CD1c-positive myeloid dendritic cell (primary cell): ENCODE results near the gene KANTR.

Source experiments
- DNase-seq: peaks from one replicate; pipeline ENCODE4 v3.0.0-alpha.2; 2016; ENCODE audit errors: extremely low spot score

KANTR gene

GRCh38 chrX:53081925-53082772 lies 11.8 kb upstream of the KANTR start, which contains the start of gene TSPYL2:
TSS of gene TSPYL2 (plus strand) at chrX:53082367. CDS start at chrX:53082499, 132 bp downstream.
- peak; percentile 92 for DNase-seq

- DNase-seq, result no peak
Measured at GRCh38 chrX:53082773-53083616, 10.9 kb upstream of the KANTR start.

GRCh38 chrX:53084043-53084570 lies 9.8 kb upstream of the KANTR start:
- DNase-seq, result no peak

GRCh38 chrX:53084863-53085262 lies 9.1 kb upstream of the KANTR start:
- no peak for DNase-seq

GRCh38 chrX:53085661-53086229 lies 8.2 kb upstream of the KANTR start:
- DNase-seq, result no peak

- DNase-seq, result no peak
Measured at GRCh38 chrX:53086464-53086863, 7.5 kb upstream of the KANTR start.

- DNase-seq, result peak; percentile 14
Measured at GRCh38 chrX:53087388-53087831, 6.5 kb upstream of the KANTR start.

GRCh38 chrX:53088136-53088974 lies 5.6 kb upstream of the KANTR start:
- peak; percentile 63 for DNase-seq

GRCh38 chrX:53089224-53089842 lies 4.6 kb upstream of the KANTR start:
- DNase-seq, result peak; percentile 53

- DNase-seq, result no peak
Measured at GRCh38 chrX:53089925-53090324, 4.0 kb upstream of the KANTR start.

GRCh38 chrX:53091354-53091753 lies 2.6 kb upstream of the KANTR start:
- DNase-seq, result no peak

- peak; percentile 72 for DNase-seq
Measured at GRCh38 chrX:53093177-53093655, 726 bp upstream of the KANTR start.

- no peak for DNase-seq
Measured at GRCh38 chrX:53094582-53094905, 602 bp downstream of the KANTR start.

GRCh38 chrX:53095796-53096195 lies 1.9 kb downstream of the KANTR start:
- DNase-seq, result no peak

- DNase-seq, result no peak
Measured at GRCh38 chrX:53114864-53115549, 21.1 kb downstream of the KANTR start.

GRCh38 chrX:53115550-53115874 lies 21.6 kb downstream of the KANTR start:
- no peak for DNase-seq

GRCh38 chrX:53116101-53116500 lies 22.2 kb downstream of the KANTR start:
- no peak for DNase-seq

- no peak for DNase-seq
Measured at GRCh38 chrX:53122013-53122412, 28.1 kb downstream of the KANTR start.

GRCh38 chrX:53125506-53125905 lies 31.6 kb downstream of the KANTR start:
- no peak for DNase-seq

- no peak for DNase-seq
Measured at GRCh38 chrX:53126377-53126776, 32.4 kb downstream of the KANTR start.
